Natural killer cell (primary cell): Measurements from ENCODE around the gene RNASE12. TPM values are rescaled to one million over a fixed set of nuclear protein-coding genes. Genes with fewer than 3 reads are reported as not detected.

Source experiments
- ATAC-seq, 3 donors: fragments of 150-1000 bp in 2 of 3; fragments of 200-7000 bp in 1 of 3; cut with Tn5 transposase; 1 replicate in 1 of 3; 2 replicates in 2 of 3; pipeline ENCODE4 v1.10.0; 2021; ENCODE audit warnings: mild to moderate bottlenecking in 2 of 3, moderate library complexity in 2 of 3
- DNase-seq, 2 donors: peaks; one replicate each; pipeline versions ENCODE4 v3.0.0 to v3.0.0-alpha.2; 2013 to 2021; ENCODE audit warnings: mixed read lengths in 1 of 2
- H3K27ac ChIP-seq: one replicate; pipeline ENCODE4 v1.5.1; 2013; ENCODE audit warnings: mild to moderate bottlenecking, low read length
- H3K27me3 ChIP-seq: one replicate; pipeline ENCODE4 v1.6.1; 2013; ENCODE audit warnings: low read length; ENCODE audit not compliant: control insufficient read depth, insufficient read depth
- H3K36me3 ChIP-seq: one replicate; pipeline ENCODE4 v1.6.1; 2013; ENCODE audit warnings: low read length; ENCODE audit not compliant: control insufficient read depth, insufficient read depth
- H3K4me1 ChIP-seq: one replicate; pipeline ENCODE4 v1.6.1; 2013; ENCODE audit warnings: low read length; ENCODE audit not compliant: control insufficient read depth, insufficient read depth
- H3K4me3 ChIP-seq: one replicate; pipeline ENCODE4 v1.5.1; 2013; ENCODE audit warnings: low read length
- H3K9me3 ChIP-seq: one replicate; pipeline ENCODE4 v1.6.1; 2013; ENCODE audit warnings: low read length; ENCODE audit not compliant: control insufficient read depth, insufficient read depth
- H3K27ac Mint-ChIP-seq, 2 donors: one replicate each; pipeline ENCODE4 v1.8.0; 2022; ENCODE audit warnings: mild to moderate bottlenecking in 2 of 2, mixed read lengths in 2 of 2, moderate library complexity in 1 of 2
- H3K27me3 Mint-ChIP-seq, 2 donors: one replicate each; pipeline ENCODE4 v1.8.0; 2022; ENCODE audit warnings: low read depth in 2 of 2, mixed read lengths in 2 of 2
- H3K36me3 Mint-ChIP-seq: one replicate; pipeline ENCODE4 v1.8.0; 2022; ENCODE audit warnings: mixed read lengths
- H3K4me1 Mint-ChIP-seq, 2 donors: one replicate each; pipeline ENCODE4 v1.8.0; 2022; ENCODE audit warnings: mixed read lengths in 2 of 2
- H3K4me3 Mint-ChIP-seq: one replicate; pipeline ENCODE4 v1.8.0; 2022; ENCODE audit warnings: mild to moderate bottlenecking, moderate library complexity, mixed read lengths
- H3K9me3 Mint-ChIP-seq, 2 donors: one replicate each; pipeline ENCODE4 v1.8.0; 2022; ENCODE audit warnings: mixed read lengths in 2 of 2
- WGBS: methylation state at CpG from one replicate; pipeline ENCODE4 v1.1.7; 2013; ENCODE audit warnings: missing lambda C conversion rate; ENCODE audit not compliant: insufficient coverage; 5-methylcytosine and 5-hydroxymethylcytosine counted together
- intact Hi-C: fragments of 100-400 bp; cut with micrococcal nuclease; formaldehyde crosslinking; loops from one replicate; pipeline ENCODE4 v1.14.2; 2022
- total RNA-seq, 4 donors: library from RNA; stranded (reverse); fragments of 120-200 nt in 1 of 4; gene quantifications; one replicate each; pipeline versions ENCODE4 v1.2.3 to v1.2.4, GENCODE V29; 2013 to 2022
- TF ChIP-seq, protein P1 (sequence below): fragments of 200-600 bp; IDR thresholded peaks from one replicate; pipeline ENCODE4 v1.8.0; 2022; ENCODE audit warnings: antibody characterized with exemption

The RNASE12 gene
- total RNA-seq, 3 donors from 2014 or later (not counting 1 experiment from before 2014, with no cell fraction given) = not detected

DNA sequence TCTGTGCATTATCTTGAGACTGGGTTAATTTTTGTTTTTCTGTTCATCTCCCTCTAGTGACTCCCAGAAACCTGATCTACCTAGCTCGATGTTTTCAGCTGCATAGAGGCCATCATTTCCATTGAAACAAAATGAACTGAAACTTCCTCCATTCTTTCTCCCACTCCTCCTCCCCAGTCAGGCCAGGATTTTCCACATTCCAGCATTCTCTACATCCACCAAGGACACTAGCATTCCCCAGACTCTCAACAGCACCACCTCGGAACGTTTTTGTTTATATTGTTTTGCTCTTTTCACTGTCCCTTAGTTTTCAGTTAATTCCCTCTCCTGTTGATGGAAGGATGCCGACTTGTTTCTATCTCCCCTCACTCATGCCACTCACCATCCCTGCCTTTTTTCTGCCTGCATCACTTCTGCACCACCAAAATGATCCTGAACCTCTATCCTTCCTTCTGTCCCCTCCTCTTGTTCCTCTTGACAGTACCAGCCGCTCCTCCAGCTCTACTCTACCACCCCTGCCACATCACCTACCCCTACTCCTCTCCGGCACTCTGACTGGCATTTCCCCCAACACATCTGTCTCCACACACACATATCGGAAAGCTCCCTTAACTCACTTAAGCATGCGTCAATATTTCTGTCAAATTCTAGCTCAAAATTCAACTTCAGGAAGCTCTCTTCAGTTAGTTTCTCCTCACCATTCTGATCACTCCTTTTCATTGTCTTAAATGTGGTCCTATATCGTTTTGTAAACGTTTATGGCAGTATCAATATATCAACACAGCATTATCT, 37.1 kb upstream of the RNASE12 start:
- intact Hi-C loops = no loop called here
- WGBS = 59% methylated on average over 10 of the region's 10 CpGs
- peaks cover 44 to 56% of the 10 kb centered on the region in 2 donors for H3K27me3 Mint-ChIP-seq
- H3K36me3 ChIP-seq = no peaks in the 10 kb centered on the region
- DNase-seq (no peak), ATAC-seq (no peak)
- H3K9me3 ChIP-seq = no peaks in the 10 kb centered on the region
- H3K36me3 Mint-ChIP-seq = no peaks in the 10 kb centered on the region
- H3K27ac Mint-ChIP-seq = no peak overlapping the region
- TF ChIP-seq, protein P1, sequence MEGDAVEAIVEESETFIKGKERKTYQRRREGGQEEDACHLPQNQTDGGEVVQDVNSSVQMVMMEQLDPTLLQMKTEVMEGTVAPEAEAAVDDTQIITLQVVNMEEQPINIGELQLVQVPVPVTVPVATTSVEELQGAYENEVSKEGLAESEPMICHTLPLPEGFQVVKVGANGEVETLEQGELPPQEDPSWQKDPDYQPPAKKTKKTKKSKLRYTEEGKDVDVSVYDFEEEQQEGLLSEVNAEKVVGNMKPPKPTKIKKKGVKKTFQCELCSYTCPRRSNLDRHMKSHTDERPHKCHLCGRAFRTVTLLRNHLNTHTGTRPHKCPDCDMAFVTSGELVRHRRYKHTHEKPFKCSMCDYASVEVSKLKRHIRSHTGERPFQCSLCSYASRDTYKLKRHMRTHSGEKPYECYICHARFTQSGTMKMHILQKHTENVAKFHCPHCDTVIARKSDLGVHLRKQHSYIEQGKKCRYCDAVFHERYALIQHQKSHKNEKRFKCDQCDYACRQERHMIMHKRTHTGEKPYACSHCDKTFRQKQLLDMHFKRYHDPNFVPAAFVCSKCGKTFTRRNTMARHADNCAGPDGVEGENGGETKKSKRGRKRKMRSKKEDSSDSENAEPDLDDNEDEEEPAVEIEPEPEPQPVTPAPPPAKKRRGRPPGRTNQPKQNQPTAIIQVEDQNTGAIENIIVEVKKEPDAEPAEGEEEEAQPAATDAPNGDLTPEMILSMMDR = no peak
- H3K4me1 ChIP-seq = peaks cover 63% of the 10 kb centered on the region
- H3K4me3 ChIP-seq = no peak overlapping the region
- no peaks in the 10 kb centered on the region for H3K9me3 Mint-ChIP-seq
- H3K27me3 ChIP-seq = peaks cover 11% of the 10 kb centered on the region
- no peak overlapping the region for H3K4me3 Mint-ChIP-seq
- H3K27ac ChIP-seq = no peak overlapping the region
- peaks cover 58 to 74% of the 10 kb centered on the region in 2 donors for H3K4me1 Mint-ChIP-seq

DNA sequence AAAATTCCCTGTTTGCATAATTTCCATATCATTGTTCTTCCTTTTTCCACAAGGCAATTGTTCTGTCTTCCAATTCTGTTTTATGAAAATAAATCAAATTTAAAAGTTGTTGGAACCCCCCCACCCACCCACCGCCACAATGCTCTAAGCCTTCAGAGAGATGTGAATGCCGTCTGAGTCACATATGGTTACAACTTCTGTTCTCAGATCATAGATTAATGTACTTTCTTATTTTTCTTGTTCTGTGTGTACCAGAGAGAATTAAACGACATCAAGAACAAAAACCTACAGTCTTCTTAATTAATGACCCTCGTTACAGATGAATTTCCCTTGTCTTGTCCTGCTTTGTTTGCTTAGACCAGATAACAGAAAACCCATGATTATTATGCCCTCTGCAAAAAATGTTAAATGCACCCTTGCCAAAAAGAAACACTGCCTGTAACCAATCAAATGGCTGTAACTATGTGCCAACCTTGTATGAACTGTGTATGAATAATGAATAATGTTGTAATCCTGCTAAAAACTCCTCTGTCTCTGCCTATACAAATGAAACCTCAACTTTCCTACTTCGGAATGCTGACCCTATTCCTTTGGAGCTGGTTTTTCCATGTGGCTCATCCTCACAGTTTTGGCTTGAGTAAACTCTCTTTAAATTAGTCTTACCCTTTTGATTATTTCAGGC, 36.3 kb upstream of the RNASE12 start:
- Mint-ChIP-seq H3K4me1 (peaks cover 58 to 74% of the 10 kb centered on the region in 2 donors), H3K27me3 (peaks cover 46 to 64% of the 10 kb centered on the region in 2 donors), H3K27ac (no peak overlapping the region), H3K36me3 (no peaks in the 10 kb centered on the region), H3K4me3 (no peak overlapping the region), H3K9me3 (no peaks in the 10 kb centered on the region)
- Histone ChIP-seq H3K27me3 (peaks cover 11% of the 10 kb centered on the region), H3K4me3 (no peak overlapping the region), H3K4me1 (peaks cover 63% of the 10 kb centered on the region), H3K9me3 (no peaks in the 10 kb centered on the region), H3K36me3 (no peaks in the 10 kb centered on the region), H3K27ac (no peak overlapping the region)
- intact Hi-C loops = no loop called here
- WGBS = 68% methylated on average over 4 of the region's 5 CpGs
- ATAC-seq = no peak
- TF ChIP-seq, protein P1 = no peak
- DNase-seq = peak in 1 of 2 donors; percentile 8

DNA sequence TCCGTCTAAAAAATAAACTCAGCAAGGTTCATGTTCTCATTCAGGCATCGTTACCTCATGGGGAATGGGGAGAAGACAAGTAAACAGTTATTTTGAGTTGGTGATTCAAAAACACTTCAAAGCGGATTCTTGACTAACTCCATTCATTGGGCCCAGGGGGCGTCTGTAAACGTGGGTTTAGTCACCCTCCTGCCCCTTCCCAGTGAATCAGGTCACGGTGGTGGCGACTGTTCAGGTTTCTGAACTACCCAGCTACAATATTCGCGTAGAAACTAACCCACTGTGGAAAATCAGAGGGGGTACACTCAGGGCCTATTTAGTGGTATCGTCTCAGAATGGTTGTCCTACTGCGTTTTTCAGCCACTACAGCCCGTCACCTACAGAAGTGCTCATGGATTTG, 35.1 kb upstream of the RNASE12 start:
- H3K27ac Mint-ChIP-seq = no peak overlapping the region
- H3K27me3 ChIP-seq = peaks cover 7% of the 10 kb centered on the region

More for the DNA sequence above, 35.1 kb upstream of the RNASE12 start:
- Mint-ChIP-seq H3K9me3 (no peaks in the 10 kb centered on the region), H3K36me3 (no peaks in the 10 kb centered on the region), H3K27me3 (peaks cover 49 to 75% of the 10 kb centered on the region in 2 donors), H3K4me1 (peaks cover 53 to 75% of the 10 kb centered on the region in 2 donors), H3K4me3 (no peak overlapping the region)
- intact Hi-C loops = no loop called here
- H3K4me1 ChIP-seq = peaks cover 54% of the 10 kb centered on the region
- 32% methylated on average over 12 of the region's 12 CpGs for WGBS
- TF ChIP-seq, protein P1 = no peak
- no peak for ATAC-seq
- H3K27ac ChIP-seq = no peak overlapping the region
- no peaks in the 10 kb centered on the region for H3K9me3 ChIP-seq
- no peak overlapping the region for H3K4me3 ChIP-seq
- H3K36me3 ChIP-seq = no peaks in the 10 kb centered on the region
- peak in 1 of 2 donors; percentile 35 for DNase-seq
